ENCODE measurements around the gene RFNG.

RFNG gene

DNA sequence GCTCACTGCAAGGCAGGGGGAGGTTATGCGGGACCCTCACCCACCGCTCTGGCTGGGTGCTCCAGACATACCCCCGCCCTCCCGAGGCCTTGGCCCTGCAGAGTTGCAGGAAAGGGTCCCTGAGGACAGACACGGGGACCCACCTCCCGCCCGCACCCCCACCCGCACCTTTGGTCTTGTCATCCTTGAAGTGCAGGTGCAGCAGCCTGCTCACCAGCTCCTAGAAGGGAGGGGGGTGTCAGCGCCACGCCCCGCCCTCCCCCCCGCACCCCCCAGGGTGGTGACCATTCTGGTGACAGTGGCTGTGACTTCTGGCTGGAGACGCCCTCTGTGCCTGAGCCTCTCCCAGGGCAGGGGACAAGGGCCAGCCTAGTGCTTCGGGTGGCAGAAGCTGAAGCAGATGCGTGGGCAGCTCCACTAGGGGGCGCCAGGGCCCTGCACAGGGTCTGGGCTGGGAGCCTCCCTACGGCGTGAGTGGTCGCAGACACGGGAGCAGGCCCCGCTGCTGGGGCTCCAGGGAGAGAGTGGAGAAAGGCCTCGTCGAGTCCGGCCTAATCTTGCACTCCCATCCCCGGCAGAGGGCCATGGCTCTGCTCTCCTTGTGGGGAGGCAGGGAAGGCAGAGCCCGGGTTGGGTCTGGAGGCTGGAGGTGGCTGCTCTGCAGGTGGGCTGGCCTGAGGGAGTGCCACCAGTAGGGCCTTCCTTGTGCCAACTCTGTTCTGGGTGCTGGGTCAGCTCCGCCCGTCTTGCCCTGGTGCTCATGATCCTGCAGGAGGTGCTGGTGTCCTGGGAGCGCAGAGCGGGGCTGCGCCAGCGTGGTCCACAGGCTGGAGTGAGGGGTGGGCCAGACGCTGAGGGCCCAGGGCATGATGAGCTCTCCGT, 31.7 kb downstream of the RFNG start:
- TF ChIP-seq, protein P1, sequence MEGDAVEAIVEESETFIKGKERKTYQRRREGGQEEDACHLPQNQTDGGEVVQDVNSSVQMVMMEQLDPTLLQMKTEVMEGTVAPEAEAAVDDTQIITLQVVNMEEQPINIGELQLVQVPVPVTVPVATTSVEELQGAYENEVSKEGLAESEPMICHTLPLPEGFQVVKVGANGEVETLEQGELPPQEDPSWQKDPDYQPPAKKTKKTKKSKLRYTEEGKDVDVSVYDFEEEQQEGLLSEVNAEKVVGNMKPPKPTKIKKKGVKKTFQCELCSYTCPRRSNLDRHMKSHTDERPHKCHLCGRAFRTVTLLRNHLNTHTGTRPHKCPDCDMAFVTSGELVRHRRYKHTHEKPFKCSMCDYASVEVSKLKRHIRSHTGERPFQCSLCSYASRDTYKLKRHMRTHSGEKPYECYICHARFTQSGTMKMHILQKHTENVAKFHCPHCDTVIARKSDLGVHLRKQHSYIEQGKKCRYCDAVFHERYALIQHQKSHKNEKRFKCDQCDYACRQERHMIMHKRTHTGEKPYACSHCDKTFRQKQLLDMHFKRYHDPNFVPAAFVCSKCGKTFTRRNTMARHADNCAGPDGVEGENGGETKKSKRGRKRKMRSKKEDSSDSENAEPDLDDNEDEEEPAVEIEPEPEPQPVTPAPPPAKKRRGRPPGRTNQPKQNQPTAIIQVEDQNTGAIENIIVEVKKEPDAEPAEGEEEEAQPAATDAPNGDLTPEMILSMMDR (IDR thresholded peaks at IDR 0.05): peak; percentile 89

DNA sequence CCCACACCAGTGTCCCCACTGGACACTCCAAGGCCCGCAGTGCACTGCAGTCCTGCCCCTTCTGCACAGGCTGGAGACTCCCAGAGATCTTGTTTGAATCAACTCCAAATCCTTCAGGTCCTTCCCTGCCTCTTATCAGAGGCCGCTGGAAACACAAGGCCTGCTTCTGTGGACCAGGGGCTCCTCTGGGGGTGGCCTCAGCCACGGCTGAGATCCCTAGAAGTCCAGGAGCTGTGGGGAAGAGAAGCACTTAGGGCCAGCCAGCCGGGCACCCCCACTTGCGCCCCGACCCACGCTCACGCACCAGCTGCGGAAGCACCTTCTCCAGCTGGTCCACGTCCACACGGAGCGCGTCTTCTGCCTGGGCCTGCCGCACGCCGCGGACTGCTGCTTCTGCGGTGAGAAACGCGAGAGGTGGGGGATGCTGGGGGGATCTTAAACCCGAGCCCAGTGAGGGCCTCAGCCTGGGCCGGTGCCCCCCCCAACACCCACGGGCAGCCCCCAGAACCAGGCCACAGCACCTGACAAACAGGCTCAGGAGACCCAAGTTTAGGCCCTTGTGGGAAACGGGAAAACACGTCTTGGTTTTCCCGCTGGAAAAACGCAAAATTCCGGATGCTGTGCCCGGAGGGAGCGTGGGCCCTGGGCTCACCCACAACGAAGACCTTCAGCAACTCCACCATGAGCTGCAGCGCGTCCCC, 32.5 kb downstream of the RFNG start:
- TF ChIP-seq, protein P1 (IDR thresholded peaks at IDR 0.05): no peak

DNA sequence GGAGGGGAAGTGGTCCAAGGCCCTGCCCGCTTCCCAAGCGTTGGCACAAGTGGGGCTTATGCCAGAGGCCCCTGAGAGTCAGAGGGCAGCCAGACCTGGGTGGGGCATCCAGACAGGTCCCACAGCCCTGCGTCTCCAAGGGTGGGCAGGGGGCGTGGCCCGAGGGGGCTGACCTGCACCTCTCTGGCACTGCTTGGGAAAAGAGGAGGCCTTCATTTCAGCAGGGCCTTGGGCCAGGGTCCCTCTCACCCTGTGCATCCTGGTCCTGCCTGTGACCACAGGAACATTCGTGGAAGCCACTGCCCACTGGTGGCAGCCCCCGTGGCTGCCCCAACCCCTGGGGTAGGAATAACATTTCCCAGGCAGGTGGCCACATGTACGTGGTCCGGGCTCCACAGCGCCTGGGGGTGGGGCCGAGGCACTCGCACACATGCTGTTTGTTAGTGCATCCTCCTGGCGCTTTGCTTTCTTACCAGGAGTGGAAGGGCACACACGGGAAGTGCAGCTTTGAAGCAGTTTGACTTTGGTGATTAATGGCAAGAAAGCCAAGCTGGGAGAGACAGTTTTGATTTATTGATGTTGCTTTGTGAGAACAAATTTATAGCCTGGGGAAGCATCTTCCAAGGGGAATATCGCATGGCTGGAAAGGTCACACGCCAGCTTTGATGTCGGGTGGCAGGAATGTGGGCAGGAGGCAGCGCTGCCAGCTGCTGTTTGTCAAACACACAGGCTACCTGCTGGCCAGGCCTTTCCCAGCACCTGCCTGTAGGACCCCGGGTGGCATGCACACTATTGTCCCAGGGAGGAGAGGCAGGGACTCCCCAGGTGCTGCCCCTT, 33.2 kb downstream of the RFNG start:
- TF ChIP-seq, protein P1 (IDR thresholded peaks at IDR 0.05): no peak

DNA sequence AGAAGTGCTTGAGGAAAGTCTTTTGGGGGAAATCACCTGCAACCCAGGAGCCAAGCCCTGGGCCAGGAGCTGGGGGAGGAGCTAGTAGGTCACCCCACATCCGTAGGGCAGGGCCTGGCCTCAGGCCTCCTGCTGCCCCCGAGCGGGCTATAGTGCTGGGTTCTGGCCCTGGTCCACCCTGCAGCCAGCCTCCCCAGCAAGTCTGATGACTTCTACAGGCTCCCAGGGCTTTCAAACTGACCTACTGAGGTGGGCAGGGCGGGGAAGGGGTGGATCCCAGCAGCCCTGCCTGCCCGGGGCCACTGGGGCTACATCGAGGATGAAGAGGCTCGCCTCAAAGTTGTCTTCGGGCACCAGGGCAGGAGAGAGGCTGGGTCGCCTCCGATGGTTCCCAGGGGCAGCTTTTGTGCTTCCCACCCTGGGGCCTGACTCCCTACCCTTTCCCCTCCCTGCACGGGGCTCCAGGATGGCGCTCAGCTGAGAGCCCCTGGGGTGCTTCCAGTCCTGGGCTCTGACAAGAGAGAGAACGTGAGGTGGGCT, 33.9 kb downstream of the RFNG start:
- TF ChIP-seq, protein P1 (IDR thresholded peaks at IDR 0.05): no peak

DNA sequence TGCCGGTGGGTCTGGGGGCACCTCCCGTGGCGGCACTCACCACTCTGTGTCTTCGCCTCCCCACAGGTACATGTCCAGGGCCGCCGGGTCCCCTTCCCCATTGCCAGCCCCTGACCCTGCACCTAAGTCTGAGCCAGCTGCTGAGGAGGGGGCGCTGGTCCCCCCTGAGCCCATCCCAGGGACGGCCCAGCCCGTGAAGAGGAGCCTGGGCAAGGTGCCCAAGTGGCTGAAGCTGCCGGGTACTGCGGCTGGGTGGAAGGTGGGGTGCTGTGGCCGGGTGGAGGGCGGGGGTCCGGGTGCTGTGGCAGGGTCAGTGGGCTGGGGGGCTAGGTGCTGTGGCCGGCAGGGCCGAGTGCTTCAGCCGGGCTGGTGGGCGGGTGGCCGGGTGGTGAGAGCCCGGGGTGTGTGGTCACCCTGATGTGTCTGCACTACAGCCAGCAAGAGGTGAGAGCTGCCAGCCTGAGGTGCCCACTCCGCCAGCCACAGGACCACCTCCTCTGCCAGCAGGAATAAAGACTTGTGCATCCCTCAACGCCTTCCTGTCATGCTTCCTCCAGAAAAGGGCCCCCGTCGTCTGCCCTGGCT, 34.6 kb downstream of the RFNG start:
- TF ChIP-seq, protein P1 (IDR thresholded peaks at IDR 0.05): no peak

DNA sequence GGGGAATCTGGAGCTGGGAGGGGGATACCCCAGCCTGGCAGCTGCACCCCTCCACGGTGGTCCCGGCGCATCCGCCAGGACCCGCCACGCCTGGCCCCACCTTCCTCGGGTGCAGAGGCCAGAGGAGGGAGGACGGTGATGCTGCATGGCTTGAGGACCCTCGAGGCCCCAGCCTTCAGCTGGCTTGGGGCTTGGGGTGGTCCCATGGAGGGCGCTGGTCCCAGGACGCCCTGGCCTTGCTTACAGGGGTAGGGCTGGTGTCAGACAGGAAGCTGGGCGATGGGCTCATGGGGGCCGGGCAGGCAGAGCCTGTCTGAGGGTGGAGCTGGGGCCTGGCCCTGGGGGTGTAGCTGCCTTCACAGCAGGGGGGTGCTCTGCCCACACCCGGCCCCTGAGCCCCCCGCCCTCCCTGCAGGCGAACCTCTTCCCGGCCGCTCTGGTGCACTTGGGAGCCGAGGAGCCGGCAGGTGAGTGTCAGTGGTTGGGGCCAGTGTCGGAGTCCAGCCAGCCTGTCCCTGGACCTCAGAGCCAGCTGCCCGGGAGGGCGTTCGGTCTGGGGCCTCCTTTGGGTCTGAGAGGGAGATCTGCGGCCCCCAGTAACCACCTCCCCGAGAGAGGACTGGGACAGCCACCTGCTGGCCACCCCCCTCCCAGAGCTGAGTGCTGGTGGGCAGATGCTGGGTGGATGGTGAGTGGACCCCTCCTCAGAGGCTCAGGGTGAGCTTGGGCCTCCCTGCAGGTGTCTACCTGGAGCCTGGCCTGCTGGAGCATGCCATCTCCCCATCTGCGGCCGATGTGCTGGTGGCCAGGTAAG, 35.3 kb downstream of the RFNG start:
- TF ChIP-seq, protein P1 (IDR thresholded peaks at IDR 0.05): no peak

Data from LNCAP (cell line).